NCI-H345 (cell line): ENCODE measurements around the gene HSPA12A.

Experiments
- DNase-seq: peaks from one replicate; lab custom pipeline; 2025; lab: John Stamatoyannopoulos, UW

HSPA12A gene

DNA sequence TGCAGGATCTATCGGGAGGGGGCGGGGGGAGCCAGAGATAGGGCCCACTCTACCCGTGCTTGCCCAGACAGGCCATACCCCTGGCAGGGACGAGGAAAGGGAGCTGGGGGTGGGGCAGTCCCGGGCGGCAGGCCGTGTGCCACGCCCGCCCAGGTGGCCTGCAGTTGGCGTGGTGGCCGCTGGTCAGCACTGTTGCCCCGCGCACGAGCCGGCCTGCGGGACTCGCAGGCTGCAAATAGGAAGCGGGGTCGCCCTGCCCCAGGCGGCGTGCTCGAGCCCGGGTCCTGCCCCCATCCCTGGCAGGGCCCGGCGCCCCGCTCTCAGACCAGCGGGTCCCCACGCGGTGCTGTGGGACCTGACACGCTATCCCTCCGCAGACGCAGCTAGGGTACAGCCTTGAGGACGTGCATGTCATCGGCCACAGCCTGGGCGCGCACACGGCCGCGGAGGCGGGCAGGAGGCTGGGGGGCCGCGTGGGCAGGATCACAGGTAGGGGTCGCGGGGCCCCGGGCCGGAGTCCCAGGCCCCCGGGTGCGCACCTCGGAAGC lies 114.9 kb downstream of the HSPA12A start:
- DNase-seq = no peak

- no peak for DNase-seq
Observed at GRCh38 chr10:116626815-116627214, 115.6 kb downstream of the HSPA12A start.

- DNase-seq = no peak
Observed at GRCh38 chr10:116625845-116626244, 116.5 kb downstream of the HSPA12A start.

DNA sequence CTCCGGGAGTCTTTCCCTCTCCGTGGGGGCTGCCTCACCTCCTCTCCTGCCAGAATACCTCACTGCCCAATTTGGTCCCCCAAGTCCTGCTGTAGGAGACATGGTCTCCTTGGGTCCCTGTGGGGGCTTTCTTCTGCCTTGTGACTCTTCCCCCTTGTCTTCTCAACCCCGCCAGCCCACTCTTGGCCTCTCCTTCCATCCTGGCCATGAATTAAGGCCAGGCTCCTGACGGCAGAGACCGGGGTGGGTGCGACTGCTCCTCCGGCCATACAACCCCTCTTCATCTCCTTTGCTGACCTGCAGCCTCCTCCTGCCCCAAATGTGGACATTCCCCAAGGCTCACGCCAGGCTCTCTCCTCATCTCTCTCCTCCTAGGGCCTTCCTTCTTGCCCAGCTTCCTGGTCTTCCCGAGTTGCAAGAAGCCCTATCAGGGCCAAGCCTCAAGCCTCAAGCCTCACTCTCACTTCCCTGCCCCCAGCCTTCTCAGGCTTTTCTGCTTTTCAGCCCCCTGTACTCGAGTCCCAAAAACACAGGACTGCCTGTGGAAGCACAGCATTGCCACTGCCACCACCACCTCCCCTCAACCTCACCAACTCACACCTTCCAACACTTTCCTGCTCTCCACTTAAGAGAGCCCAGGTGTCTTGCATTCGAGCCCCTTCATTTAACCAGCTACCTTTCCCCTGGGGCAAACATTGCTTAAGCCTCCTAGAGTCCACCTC lies 120.3 kb downstream of the HSPA12A start:
- no peak for DNase-seq

- DNase-seq = no peak
Observed at GRCh38 chr10:116621476-116621875, 120.9 kb downstream of the HSPA12A start.
